ENCODE data around the gene TSPAN14.

DNA sequence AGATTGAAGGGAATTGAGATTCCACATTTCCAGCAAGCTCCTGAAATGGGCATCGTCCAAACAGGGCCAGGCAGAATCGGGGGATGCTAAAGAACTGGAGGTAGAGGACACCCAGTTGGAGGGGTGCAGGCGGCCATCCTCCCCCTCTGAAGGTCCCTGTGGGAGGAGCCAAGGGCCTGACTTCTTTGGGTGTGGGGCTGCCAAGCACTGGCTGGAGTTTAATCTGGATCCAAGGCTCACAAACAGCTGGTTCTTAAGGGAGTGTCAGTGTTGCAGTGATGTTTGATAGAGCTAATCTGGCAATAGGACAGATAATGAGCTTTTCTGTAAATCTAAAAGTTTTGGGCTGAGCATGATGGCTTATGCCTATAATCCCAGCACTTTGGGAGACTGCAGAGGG, 20.8 kb downstream of the TSPAN14 start:
- TF ChIP-seq CHD1 (IDR thresholded peaks at IDR 0.05; ENCODE audit: low read depth, low read length) (no peak), SRF (IDR thresholded peaks at IDR 0.05; ENCODE audit: low read depth, low read length) (no peak), EP300 (IDR thresholded peaks at IDR 0.05; ENCODE audit: borderline replicate concordance in 1 of 2, low read depth in 2 of 2, low read length in 2 of 2) (no peak), POLR2A (IDR thresholded peaks at IDR 0.05; ENCODE audit: control extremely low read depth in 1 of 2, low read depth in 2 of 2, low read length in 2 of 2) (no peak), EZH2 (IDR thresholded peaks at IDR 0.05; ENCODE audit: low read depth, low read length, severe bottlenecking) (no peak), BRCA1 (IDR thresholded peaks at IDR 0.05; ENCODE audit: low read depth, low read length) (no peak), SP1 (IDR thresholded peaks at IDR 0.05; ENCODE audit: low read depth, low read length) (no peak), CEBPB (IDR thresholded peaks at IDR 0.05; ENCODE audit: low read depth, low read length) (no peak), RAD21 (IDR thresholded peaks at IDR 0.05 in 1 of 2, conservative IDR thresholded peaks at IDR 0.05 in 1 of 2; ENCODE audit: low read depth in 2 of 2, low read length in 2 of 2) (no peak), BCL11A (IDR thresholded peaks at IDR 0.05; ENCODE audit: low read depth in 2 of 2, low read length in 2 of 2) (no peak)
- TF ChIP-seq, protein P1, sequence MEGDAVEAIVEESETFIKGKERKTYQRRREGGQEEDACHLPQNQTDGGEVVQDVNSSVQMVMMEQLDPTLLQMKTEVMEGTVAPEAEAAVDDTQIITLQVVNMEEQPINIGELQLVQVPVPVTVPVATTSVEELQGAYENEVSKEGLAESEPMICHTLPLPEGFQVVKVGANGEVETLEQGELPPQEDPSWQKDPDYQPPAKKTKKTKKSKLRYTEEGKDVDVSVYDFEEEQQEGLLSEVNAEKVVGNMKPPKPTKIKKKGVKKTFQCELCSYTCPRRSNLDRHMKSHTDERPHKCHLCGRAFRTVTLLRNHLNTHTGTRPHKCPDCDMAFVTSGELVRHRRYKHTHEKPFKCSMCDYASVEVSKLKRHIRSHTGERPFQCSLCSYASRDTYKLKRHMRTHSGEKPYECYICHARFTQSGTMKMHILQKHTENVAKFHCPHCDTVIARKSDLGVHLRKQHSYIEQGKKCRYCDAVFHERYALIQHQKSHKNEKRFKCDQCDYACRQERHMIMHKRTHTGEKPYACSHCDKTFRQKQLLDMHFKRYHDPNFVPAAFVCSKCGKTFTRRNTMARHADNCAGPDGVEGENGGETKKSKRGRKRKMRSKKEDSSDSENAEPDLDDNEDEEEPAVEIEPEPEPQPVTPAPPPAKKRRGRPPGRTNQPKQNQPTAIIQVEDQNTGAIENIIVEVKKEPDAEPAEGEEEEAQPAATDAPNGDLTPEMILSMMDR (IDR thresholded peaks at IDR 0.05; ENCODE audit: control extremely low read depth in 1 of 3, insufficient read depth in 1 of 3, low read depth in 1 of 3, low read length in 3 of 3) = no peak
- TF ChIP-seq, protein P2, sequence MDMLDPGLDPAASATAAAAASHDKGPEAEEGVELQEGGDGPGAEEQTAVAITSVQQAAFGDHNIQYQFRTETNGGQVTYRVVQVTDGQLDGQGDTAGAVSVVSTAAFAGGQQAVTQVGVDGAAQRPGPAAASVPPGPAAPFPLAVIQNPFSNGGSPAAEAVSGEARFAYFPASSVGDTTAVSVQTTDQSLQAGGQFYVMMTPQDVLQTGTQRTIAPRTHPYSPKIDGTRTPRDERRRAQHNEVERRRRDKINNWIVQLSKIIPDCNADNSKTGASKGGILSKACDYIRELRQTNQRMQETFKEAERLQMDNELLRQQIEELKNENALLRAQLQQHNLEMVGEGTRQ (IDR thresholded peaks at IDR 0.05; ENCODE audit: low read length) = no peak
- TF ChIP-seq, protein P3, sequence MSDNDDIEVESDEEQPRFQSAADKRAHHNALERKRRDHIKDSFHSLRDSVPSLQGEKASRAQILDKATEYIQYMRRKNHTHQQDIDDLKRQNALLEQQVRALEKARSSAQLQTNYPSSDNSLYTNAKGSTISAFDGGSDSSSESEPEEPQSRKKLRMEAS (IDR thresholded peaks at IDR 0.05) = no peak
